Testis (tissue), 3 donors: ENCODE measurements around the gene HNRNPK. TPM values are rescaled to one million over a fixed set of nuclear protein-coding genes. Genes with fewer than 3 reads are reported as not detected.

Experiments used
- DNase-seq: peaks from one replicate; pipeline ENCODE4 v3.0.0-alpha.2; 2019
- H3K27ac ChIP-seq, 2 donors: fragments of 200-600 bp; sonication (generic); one replicate each; pipeline ENCODE4 v1.5.1; 2019
- H3K27me3 ChIP-seq: fragments of 200-600 bp; sonication (generic); one replicate; pipeline ENCODE4 v1.5.1; 2019
- H3K36me3 ChIP-seq: fragments of 200-600 bp; sonication (generic); one replicate; pipeline ENCODE4 v1.5.1; 2017; ENCODE audit warnings: low read depth; ENCODE audit errors: missing control alignments
- H3K4me1 ChIP-seq: fragments of 200-600 bp; sonication (generic); one replicate; pipeline ENCODE4 v1.5.1; 2019
- H3K4me3 ChIP-seq, 2 donors: fragments of 200-600 bp; sonication (generic); one replicate each; pipeline ENCODE4 v1.5.1; 2017 to 2019
- H3K9me3 ChIP-seq: fragments of 200-600 bp; sonication (generic); one replicate; pipeline ENCODE4 v1.5.1; 2017
- POLR2A ChIP-seq: fragments of 450-650 bp; IDR thresholded peaks from one replicate; pipeline ENCODE4 v1.6.1; 2017; ENCODE audit warnings: antibody characterized with exemption, mild to moderate bottlenecking, moderate library complexity
- WGBS, 2 donors: methylation state at CpG; one replicate each; pipeline ENCODE4 v1.1.5; 2018; 5-methylcytosine and 5-hydroxymethylcytosine counted together
- intact Hi-C: fragments of 100-400 bp; cut with DNase I; formaldehyde crosslinking; loops from one replicate; pipeline ENCODE4 v1.15.1; 2023; ENCODE audit warnings: low total_unique reads
- polyA plus RNA-seq: library from polyadenylated mRNA; stranded (reverse); fragments of 350-450 nt; fragmentation: Illumina TruSeq; extraction: RNeasy Lipid Tissue Mini Kit (QIAGEN cat#74804); gene quantifications from one replicate; pipeline ENCODE4 v1.2.3, GENCODE V29; 2014; ENCODE audit warnings: low read depth, low replicate concordance; ENCODE audit not compliant: insufficient read depth
- total RNA-seq, 2 donors: library from RNA; depleted of rRNA; stranded (reverse); fragments of >200 nt; gene quantifications; one replicate each; pipeline ENCODE4 v1.2.3, GENCODE V29; 2016
- TF ChIP-seq, protein P1 (sequence below), 3 experiments: fragments of 450-650 bp in 2 of 3; fragments of 200-600 bp in 1 of 3; sonication (generic) in 1 of 3; IDR thresholded peaks; one replicate each; pipeline ENCODE4 v1.5.1; 2016 to 2019; ENCODE audit warnings: antibody characterized with exemption in 3 of 3, mild to moderate bottlenecking in 2 of 3, moderate library complexity in 1 of 3

Gene HNRNPK
- total and polyA plus RNA-seq, 3 donors from 2014 or later = 415 to 508 (median 496) TPM

DNA sequence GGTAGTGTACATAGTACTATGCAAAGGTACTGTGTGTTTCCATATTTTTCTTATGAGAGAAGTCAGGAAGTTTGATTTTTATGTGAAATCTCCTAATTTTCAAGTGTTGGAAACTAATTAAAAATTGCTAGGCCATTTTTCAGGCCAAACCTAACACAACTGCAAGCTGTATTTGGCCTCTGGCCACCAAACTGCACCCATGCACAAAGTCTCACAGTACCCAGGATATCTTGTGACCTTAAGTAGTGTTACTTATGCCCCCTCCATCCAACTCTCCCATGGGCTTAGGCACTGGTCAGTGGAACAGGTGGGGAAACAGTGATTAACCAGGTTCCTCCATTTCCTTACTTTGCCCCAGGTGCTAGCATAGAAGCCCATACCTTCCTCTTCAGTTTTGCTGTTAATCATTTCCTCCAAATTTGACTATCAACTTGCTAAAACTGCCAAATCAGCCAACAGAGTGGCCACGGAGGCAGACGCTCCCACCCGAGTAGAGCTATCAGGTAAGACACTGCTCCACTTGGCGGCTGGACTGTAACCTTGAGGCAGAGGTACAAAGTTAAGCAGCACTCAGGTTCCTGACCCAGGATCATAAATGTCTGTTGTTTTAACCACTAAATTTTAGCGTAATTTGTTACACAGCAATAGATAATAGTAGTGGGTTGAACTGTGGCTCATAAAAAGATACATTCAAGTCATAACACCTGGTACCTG lies 39.3 kb downstream of the HNRNPK start:
- intact Hi-C loops = no loop called here
- no peaks in the 10 kb centered on the region for H3K36me3 ChIP-seq

DNA sequence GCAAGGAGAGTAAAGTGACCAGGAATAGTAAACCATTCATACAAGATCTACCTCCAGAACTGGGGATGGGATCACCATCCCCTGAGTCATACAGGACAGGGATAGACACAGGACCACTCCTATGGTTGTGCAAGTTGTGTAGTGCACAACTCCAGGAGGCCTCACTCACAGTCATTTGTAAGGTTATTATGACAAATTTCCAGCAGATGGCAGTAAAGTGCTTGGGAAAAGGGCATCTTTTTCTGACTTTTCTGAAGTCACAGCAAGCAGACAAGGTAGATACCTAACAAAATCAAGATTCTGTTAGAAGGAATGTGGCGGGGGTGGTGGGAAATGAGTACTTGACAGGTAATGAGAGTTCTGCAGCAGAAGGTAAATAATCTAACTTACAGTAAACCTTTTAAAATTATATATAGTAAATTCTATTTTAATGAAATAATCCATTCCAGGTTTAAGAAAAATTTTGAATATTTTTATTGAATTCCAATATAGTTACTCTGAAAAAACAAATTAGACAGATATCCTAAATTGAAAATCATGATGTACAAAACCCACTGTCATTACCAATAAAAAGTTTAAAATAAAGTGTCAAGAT lies 42.1 kb downstream of the HNRNPK start:
- intact Hi-C loops = loop anchor here (5.0 kb wide), 1 partner anchor 324 kb away; no protein-coding TSS in a partner anchor
- DNase-seq = no peak
- Histone ChIP-seq H3K9me3 (no peaks in the 10 kb centered on the region), H3K27me3 (no peaks in the 10 kb centered on the region), H3K36me3 (no peaks in the 10 kb centered on the region), H3K4me1 (peaks cover 4% of the 10 kb centered on the region), H3K4me3 (no peak overlapping the region), H3K27ac (no peak overlapping the region)
- TF ChIP-seq POLR2A = no peak
- TF ChIP-seq, protein P1, sequence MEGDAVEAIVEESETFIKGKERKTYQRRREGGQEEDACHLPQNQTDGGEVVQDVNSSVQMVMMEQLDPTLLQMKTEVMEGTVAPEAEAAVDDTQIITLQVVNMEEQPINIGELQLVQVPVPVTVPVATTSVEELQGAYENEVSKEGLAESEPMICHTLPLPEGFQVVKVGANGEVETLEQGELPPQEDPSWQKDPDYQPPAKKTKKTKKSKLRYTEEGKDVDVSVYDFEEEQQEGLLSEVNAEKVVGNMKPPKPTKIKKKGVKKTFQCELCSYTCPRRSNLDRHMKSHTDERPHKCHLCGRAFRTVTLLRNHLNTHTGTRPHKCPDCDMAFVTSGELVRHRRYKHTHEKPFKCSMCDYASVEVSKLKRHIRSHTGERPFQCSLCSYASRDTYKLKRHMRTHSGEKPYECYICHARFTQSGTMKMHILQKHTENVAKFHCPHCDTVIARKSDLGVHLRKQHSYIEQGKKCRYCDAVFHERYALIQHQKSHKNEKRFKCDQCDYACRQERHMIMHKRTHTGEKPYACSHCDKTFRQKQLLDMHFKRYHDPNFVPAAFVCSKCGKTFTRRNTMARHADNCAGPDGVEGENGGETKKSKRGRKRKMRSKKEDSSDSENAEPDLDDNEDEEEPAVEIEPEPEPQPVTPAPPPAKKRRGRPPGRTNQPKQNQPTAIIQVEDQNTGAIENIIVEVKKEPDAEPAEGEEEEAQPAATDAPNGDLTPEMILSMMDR (IDR thresholded peaks at IDR 0.05) = peak; percentile 45 to 71 (median 60)
- WGBS, 2 donors = 48 to 71% methylated on average over 1 of the region's 1 CpG

More for the DNA sequence above, 39.3 kb downstream of the HNRNPK start:
- no peak for TF ChIP-seq POLR2A
- TF ChIP-seq, protein P1 (IDR thresholded peaks at IDR 0.05) = no peak
- Histone ChIP-seq H3K27me3 (no peaks in the 10 kb centered on the region), H3K9me3 (no peaks in the 10 kb centered on the region), H3K4me3 (no peak overlapping the region), H3K4me1 (peaks cover 4% of the 10 kb centered on the region), H3K27ac (no peak overlapping the region)
- no peak for DNase-seq
- 61 to 77% methylated on average over 5 of the region's 5 CpGs for WGBS, 2 donors

DNA sequence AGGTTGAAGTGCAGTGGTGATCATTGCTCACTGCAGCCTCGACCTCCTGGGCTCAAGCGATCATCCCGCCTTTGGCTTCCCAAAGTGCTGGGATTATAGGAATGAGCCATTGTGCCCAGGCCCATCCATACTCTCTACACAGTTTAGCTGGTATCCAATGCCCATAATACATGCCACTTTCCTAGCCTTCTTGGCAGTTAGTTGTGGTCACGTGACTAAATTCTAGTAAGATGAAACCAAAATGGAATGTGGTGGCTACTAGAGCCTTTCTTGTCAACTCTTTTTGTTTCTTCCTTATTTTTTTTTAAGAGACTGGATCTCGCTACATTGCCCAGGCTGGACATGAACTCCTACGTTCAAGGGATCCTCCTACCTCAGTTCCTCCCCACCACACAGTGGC lies 43.5 kb downstream of the HNRNPK start:
- TF ChIP-seq, protein P1 (IDR thresholded peaks at IDR 0.05) = no peak
- no peak for TF ChIP-seq POLR2A
- H3K27ac ChIP-seq = no peak overlapping the region
- no peak for DNase-seq
- H3K4me3 ChIP-seq = no peak overlapping the region
- no peaks in the 10 kb centered on the region for H3K36me3 ChIP-seq
- no peaks in the 10 kb centered on the region for H3K27me3 ChIP-seq
- 78 to 90% methylated on average over 6 of the region's 6 CpGs for WGBS, 2 donors
- H3K9me3 ChIP-seq = no peaks in the 10 kb centered on the region
- peaks cover 4% of the 10 kb centered on the region for H3K4me1 ChIP-seq
- intact Hi-C loops = loop anchor here (5.0 kb wide), 1 partner anchor 326 kb away; no protein-coding TSS in a partner anchor

DNA sequence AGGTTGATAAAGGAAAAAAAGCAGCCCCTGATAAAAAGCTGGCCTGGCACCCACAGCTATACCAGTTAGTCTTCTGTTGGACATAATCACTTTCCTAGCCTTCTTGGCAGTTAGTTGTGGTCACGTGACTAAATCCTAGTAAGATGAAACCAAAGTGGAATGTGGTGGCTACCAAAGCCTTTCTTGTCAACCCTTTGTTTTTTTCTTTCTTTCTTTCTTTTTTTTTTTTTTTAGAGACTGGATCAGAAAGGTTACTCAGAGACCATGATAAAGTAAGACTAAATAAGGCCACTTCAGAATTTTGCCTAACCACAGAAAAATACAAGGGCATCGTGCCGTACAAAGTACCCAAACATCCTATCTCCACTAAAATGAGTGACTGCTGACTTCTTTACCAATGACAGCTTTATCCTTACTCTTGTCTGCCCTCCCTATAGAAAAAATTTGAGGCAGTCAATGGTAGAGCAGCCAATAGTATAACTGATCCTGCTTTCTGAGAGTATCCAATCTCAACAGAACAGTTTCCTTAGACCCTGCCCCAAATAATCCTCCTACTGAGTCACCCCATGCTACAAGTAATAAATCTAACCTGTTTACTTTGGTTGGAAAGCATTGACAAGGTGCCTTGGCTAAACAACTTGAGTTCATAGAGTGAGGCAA lies 44.6 kb downstream of the HNRNPK start:
- Histone ChIP-seq H3K4me1 (peaks cover 4% of the 10 kb centered on the region), H3K9me3 (no peaks in the 10 kb centered on the region), H3K36me3 (no peaks in the 10 kb centered on the region), H3K27me3 (no peaks in the 10 kb centered on the region), H3K4me3 (no peak overlapping the region), H3K27ac (no peak overlapping the region)
- intact Hi-C loops = loop anchor here (5.0 kb wide), 1 partner anchor 327 kb away; no protein-coding TSS in a partner anchor
- 68 to 75% methylated on average over 3 of the region's 3 CpGs for WGBS, 2 donors
- no peak for DNase-seq
- TF ChIP-seq POLR2A = no peak
